H1 (cell line): Measurements from ENCODE around the gene COL21A1. TPM values are rescaled to one million over a fixed set of nuclear protein-coding genes. Genes with fewer than 3 reads are reported as not detected.

Experiments used
- CTCF ChIA-PET: fragments of 300-600 bp; sonication (Branson Sonifier 250); formaldehyde crosslinking; loops from one replicate; lab custom pipeline; 2021; ENCODE audit not compliant: partially characterized antibody; lab: Charles Lee
- POLR2A ChIA-PET: fragments of 300-600 bp; sonication (Branson Sonifier 250); formaldehyde crosslinking; loops from one replicate; lab custom pipeline; 2021; ENCODE audit warnings: inconsistent platforms; ENCODE audit not compliant: partially characterized antibody; lab: Charles Lee
- DNase-seq, 2 experiments: peaks; one replicate each; pipeline versions ENCODE4 v3.0.0 to v3.0.0-alpha.2; 2010 to 2022; ENCODE audit warnings: low spot score in 2 of 2, low read depth in 1 of 2, mixed read lengths in 1 of 2
- FAIRE-seq: peaks from 2 replicates; lab custom pipeline; 2011; peaks lifted over from hg19 to GRCh38; lab: Jason Lieb, UNC
- H2AFZ ChIP-seq: 2 replicates; pipeline ENCODE4 v1.8.1; 2012; ENCODE audit warnings: low read length, inconsistent platforms
- H2AK5ac ChIP-seq: 2 replicates; pipeline ENCODE4 v1.6.1; 2013; ENCODE audit warnings: low read depth, low read length
- H2BK120ac ChIP-seq: replicated peaks from 2 replicates; pipeline ENCODE3; 2013; ENCODE audit warnings: low read depth, low read length, inconsistent platforms
- H2BK12ac ChIP-seq: 2 replicates; pipeline ENCODE4 v1.6.1; 2013; ENCODE audit warnings: low read depth, low read length
- H2BK15ac ChIP-seq: 2 replicates; pipeline ENCODE4 v1.6.1; 2013; ENCODE audit warnings: low read length
- H2BK20ac ChIP-seq: 2 replicates; pipeline ENCODE4 v1.6.1; 2013; ENCODE audit warnings: low read length
- H2BK5ac ChIP-seq: 2 replicates; pipeline ENCODE4 v1.6.1; 2013; ENCODE audit warnings: low read depth, low read length
- H3K14ac ChIP-seq: 2 replicates; pipeline ENCODE4 v1.6.1; 2013; ENCODE audit warnings: inconsistent platforms; ENCODE audit not compliant: insufficient read length
- H3K18ac ChIP-seq: 2 replicates; pipeline ENCODE4 v1.6.1; 2013; ENCODE audit warnings: low read length; ENCODE audit errors: extremely low read depth
- H3K23ac ChIP-seq: 2 replicates; pipeline ENCODE4 v1.6.1; 2013; ENCODE audit warnings: inconsistent platforms; ENCODE audit not compliant: insufficient read length
- H3K23me2 ChIP-seq: 2 replicates; pipeline ENCODE4 v1.6.1; 2013; ENCODE audit warnings: low read depth, low read length
- H3K27ac ChIP-seq: 2 replicates; pipeline ENCODE4 v1.6.1; 2011; ENCODE audit warnings: low read depth, low read length, inconsistent platforms
- H3K27me3 ChIP-seq, 4 experiments: replicated peaks in 1 of 4; 1 replicate in 1 of 4; 2 replicates in 3 of 4; pipeline versions ENCODE4 v1.6.1 to v1.8.1; 2011 to 2013; ENCODE audit warnings: low read length in 3 of 4, mild to moderate bottlenecking in 3 of 4, inconsistent platforms in 2 of 4, mixed read lengths in 2 of 4, moderate library complexity in 1 of 4; ENCODE audit not compliant: control insufficient read depth in 3 of 4, insufficient read depth in 3 of 4; ENCODE audit errors: extremely low read depth in 1 of 4
- H3K36me3 ChIP-seq, 4 experiments: 2 replicates each; pipeline versions ENCODE4 v1.6.1 to v1.8.1; 2011 to 2013; ENCODE audit warnings: mild to moderate bottlenecking in 4 of 4, low read length in 3 of 4, moderate library complexity in 2 of 4, control low read depth in 1 of 4, inconsistent platforms in 1 of 4; ENCODE audit not compliant: insufficient read depth in 4 of 4, control insufficient read depth in 2 of 4
- H3K4ac ChIP-seq: replicated peaks from 2 replicates; pipeline ENCODE3; 2013; ENCODE audit warnings: low read length, low read depth, mixed read lengths, inconsistent platforms; ENCODE audit not compliant: insufficient read length
- H3K4me1 ChIP-seq, 4 experiments: replicated peaks in 1 of 4; 1 replicate in 1 of 4; 2 replicates in 3 of 4; pipeline versions ENCODE4 v1.6.1 to v1.8.1; 2011 to 2013; ENCODE audit warnings: low read length in 3 of 4, inconsistent platforms in 2 of 4, mixed read lengths in 1 of 4; ENCODE audit not compliant: insufficient read depth in 4 of 4, control insufficient read depth in 3 of 4
- H3K4me2 ChIP-seq, 2 experiments: 2 replicates each; pipeline versions ENCODE4 v1.6.1 to v1.8.1; 2011 to 2013; ENCODE audit warnings: low read depth in 2 of 2, low read length in 2 of 2, control low read depth in 1 of 2, inconsistent platforms in 1 of 2, mild to moderate bottlenecking in 1 of 2; ENCODE audit not compliant: insufficient read depth in 1 of 2
- H3K4me3 ChIP-seq, 4 experiments: fragments of 200-600, 300-600 bp in 1 of 4; sonication (generic), shearing (Covaris generic), sonication (Bioruptor Twin) in 1 of 4; 2 replicates each; pipeline versions ENCODE4 v1.5.1 to v1.8.1; 2011 to 2016; ENCODE audit warnings: low read length in 4 of 4, low read depth in 3 of 4, control low read depth in 2 of 4, inconsistent platforms in 2 of 4, mild to moderate bottlenecking in 2 of 4, mixed read lengths in 1 of 4, moderate library complexity in 1 of 4; ENCODE audit not compliant: insufficient read depth in 2 of 4; ENCODE audit errors: extremely low read depth in 1 of 4
- H3K56ac ChIP-seq: replicated peaks from 2 replicates; pipeline ENCODE3; 2013; ENCODE audit warnings: low read depth, mild to moderate bottlenecking, mixed read lengths, low read length, inconsistent platforms; ENCODE audit not compliant: insufficient read length
- H3K79me1 ChIP-seq: 2 replicates; pipeline ENCODE4 v1.6.1; 2013; ENCODE audit warnings: low read depth, low read length, control low read depth
- H3K79me2 ChIP-seq, 2 experiments: 2 replicates each; pipeline versions ENCODE4 v1.6.1 to v1.8.1; 2012 to 2013; ENCODE audit warnings: low read length in 2 of 2, mild to moderate bottlenecking in 2 of 2, inconsistent platforms in 1 of 2; ENCODE audit not compliant: insufficient read depth in 2 of 2, control insufficient read depth in 1 of 2
- H3K9ac ChIP-seq, 4 experiments: replicated peaks in 1 of 4; 1 replicate in 1 of 4; 2 replicates in 3 of 4; pipeline versions ENCODE4 v1.6.1 to v1.8.1; 2011 to 2013; ENCODE audit warnings: low read depth in 3 of 4, low read length in 3 of 4, control low read depth in 2 of 4, mild to moderate bottlenecking in 2 of 4, moderate library complexity in 2 of 4, inconsistent platforms in 1 of 4; ENCODE audit errors: extremely low read depth in 1 of 4
- H3K9me3 ChIP-seq, 2 experiments: 2 replicates each; pipeline versions ENCODE4 v1.6.1 to v1.8.1; 2012 to 2013; ENCODE audit warnings: mild to moderate bottlenecking in 2 of 2, moderate library complexity in 2 of 2, control low read depth in 1 of 2, inconsistent platforms in 1 of 2, low read depth in 1 of 2, low read length in 1 of 2, mixed read lengths in 1 of 2; ENCODE audit not compliant: insufficient read depth in 2 of 2
- H4K20me1 ChIP-seq, 2 experiments: replicated peaks in 1 of 2; 2 replicates each; pipeline versions ENCODE3 to v1.8.1; 2011 to 2013; ENCODE audit warnings: inconsistent platforms in 2 of 2, low read length in 2 of 2, mild to moderate bottlenecking in 1 of 2; ENCODE audit not compliant: insufficient read depth in 2 of 2, control insufficient read depth in 1 of 2
- H4K5ac ChIP-seq: 2 replicates; pipeline ENCODE4 v1.6.1; 2013; ENCODE audit warnings: low read length, low read depth, mixed read lengths, inconsistent platforms; ENCODE audit not compliant: insufficient read length
- H4K8ac ChIP-seq: 2 replicates; pipeline ENCODE4 v1.8.0; 2013; ENCODE audit warnings: mild to moderate bottlenecking, moderate library complexity, low read length, inconsistent platforms; ENCODE audit not compliant: insufficient read depth; ENCODE audit errors: extremely low read depth
- H4K91ac ChIP-seq: replicated peaks from 2 replicates; pipeline ENCODE3; 2013; ENCODE audit warnings: low read length, mixed read lengths, inconsistent platforms; ENCODE audit not compliant: insufficient read length
- BACH1 ChIP-seq: IDR thresholded peaks from 2 replicates; pipeline ENCODE4 v1.6.1; 2012; ENCODE audit warnings: low read length, improper control_type of control experiment
- BCL11A ChIP-seq, 2 experiments: IDR thresholded peaks; one replicate each; pipeline ENCODE4 v1.6.1; 2011; ENCODE audit warnings: low read depth in 2 of 2, low read length in 2 of 2, mild to moderate bottlenecking in 2 of 2
- BRCA1 ChIP-seq: IDR thresholded peaks from 2 replicates; pipeline ENCODE4 v1.6.1; 2012; ENCODE audit warnings: low read depth, low read length, improper control_type of control experiment
- CTBP2 ChIP-seq: IDR thresholded peaks from 2 replicates; pipeline ENCODE4 v1.7.0; 2011; ENCODE audit warnings: borderline replicate concordance, mild to moderate bottlenecking, moderate library complexity, mixed read lengths, low read length; ENCODE audit not compliant: insufficient read depth, insufficient read length
- EZH2 ChIP-seq: fragments of 200-600 bp; sonication (generic); IDR thresholded peaks from 2 replicates; pipeline ENCODE4 v1.7.1; 2012; ENCODE audit warnings: low read depth, mild to moderate bottlenecking, moderate library complexity, low read length, inconsistent platforms; ENCODE audit not compliant: severe bottlenecking
- FOSL1 ChIP-seq: IDR thresholded peaks from 2 replicates; pipeline ENCODE4 v1.6.1; 2011; ENCODE audit warnings: mild to moderate bottlenecking, low read depth, low read length, moderate library complexity; ENCODE audit not compliant: insufficient read depth
- GTF2F1 ChIP-seq: IDR thresholded peaks from 2 replicates; pipeline ENCODE4 v1.6.1; 2012; ENCODE audit warnings: low read depth, low read length, improper control_type of control experiment, borderline replicate concordance
- JUND ChIP-seq: IDR thresholded peaks from 2 replicates; pipeline ENCODE4 v1.6.1; 2011; ENCODE audit warnings: mild to moderate bottlenecking, improper control_type of control experiment, low read length
- RFX5 ChIP-seq: IDR thresholded peaks from 2 replicates; pipeline ENCODE4 v1.6.1; 2011; ENCODE audit warnings: low read depth, low read length, improper control_type of control experiment, borderline replicate concordance
- RXRA ChIP-seq: IDR thresholded peaks from 2 replicates; pipeline ENCODE4 v1.6.1; 2011; ENCODE audit warnings: low read depth, mild to moderate bottlenecking, low read length, moderate library complexity; ENCODE audit not compliant: insufficient read depth
- SP2 ChIP-seq: IDR thresholded peaks from 2 replicates; pipeline ENCODE4 v1.6.1; 2012; ENCODE audit warnings: mild to moderate bottlenecking, low read length, inconsistent platforms
- SUZ12 ChIP-seq: fragments of 200-600 bp; sonication (generic); IDR thresholded peaks from 2 replicates; pipeline ENCODE4 v1.6.1; 2012; ENCODE audit warnings: mild to moderate bottlenecking, inconsistent platforms, low read length, moderate library complexity, mixed read lengths
- TEAD4 ChIP-seq: IDR thresholded peaks from 2 replicates; pipeline ENCODE4 v1.6.1; 2012; ENCODE audit warnings: low read depth, low read length, inconsistent platforms, mixed read lengths
- WGBS, 2 experiments: shearing (Covaris generic) in 1 of 2; methylation state at CpG; one replicate each; pipeline versions ENCODE4 v1.1.6 to v1.1.7; 2013 to 2015; ENCODE audit warnings: low lambda C conversion rate in 2 of 2, mixed read lengths in 2 of 2, inconsistent platforms in 1 of 2, low coverage in 1 of 2, missing lambda C conversion rate in 1 of 2; ENCODE audit not compliant: insufficient replicate concordance in 2 of 2, insufficient coverage in 1 of 2, insufficient read length in 1 of 2; ENCODE audit errors: extremely low coverage in 1 of 2, missing lambda C conversion rate in 1 of 2; 5-methylcytosine and 5-hydroxymethylcytosine counted together
- polyA plus RNA-seq, 7 experiments: library from polyadenylated mRNA; depleted of rRNA in 3 of 7; stranded (reverse) in 5 of 7; unstranded in 2 of 7; fragments of >200 nt in 5 of 7; fragments of 200-250 nt in 2 of 7; gene quantifications; 1 replicate in 5 of 7; 2 replicates in 1 of 7; 4 replicates in 1 of 7; pipeline versions ENCODE4 v1.2.1 to v1.2.3, GENCODE V29; 2011 to 2013; ENCODE audit warnings: missing spikeins in 2 of 7, mixed read lengths in 2 of 7
- total RNA-seq: library from RNA; stranded (reverse); fragmentation: NEBNext Ultra II Directional; extraction: Animal tissue kit (Norgen Biotek cat#: 25700); gene quantifications from 2 replicates; pipeline ENCODE4 v1.2.1, GENCODE V29; 2021
- TF ChIP-seq, protein P1 (sequence below): IDR thresholded peaks from 2 replicates; pipeline ENCODE4 v1.6.1; 2011; ENCODE audit warnings: low read depth, mild to moderate bottlenecking, low read length; ENCODE audit not compliant: insufficient read depth

COL21A1 gene
- total and polyA plus RNA-seq, 2 of the 8 experiments (the other 6 are each of a cell fraction or from before 2014, with no cell fraction given) = 1.6 to 3.4 TPM

DNA sequence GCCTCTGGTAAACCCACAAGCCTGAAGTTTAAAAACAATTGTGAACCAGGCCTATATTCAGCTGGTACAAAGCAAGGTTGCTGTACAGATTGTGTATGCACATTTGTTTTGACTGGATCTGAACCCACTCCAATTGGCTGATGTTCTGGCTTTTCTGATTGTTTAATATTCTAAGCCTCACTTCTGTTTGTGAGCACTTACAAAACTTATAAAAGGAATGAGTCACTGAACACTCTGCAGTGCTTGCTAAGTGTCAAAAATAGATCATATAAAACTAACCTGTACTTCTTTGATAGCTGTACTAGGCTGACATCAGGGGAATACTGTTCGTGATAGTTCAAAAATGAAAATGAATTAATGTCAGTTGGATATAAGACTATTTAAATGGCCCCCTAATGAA, 12.1 kb downstream of the COL21A1 start:
- H2AFZ ChIP-seq = no peak overlapping the region
- no peaks in the 10 kb centered on the region for H3K79me1 ChIP-seq
- no peak overlapping the region for H2AK5ac ChIP-seq
- no peak overlapping the region for H3K4ac ChIP-seq
- no peak overlapping the region for H2BK12ac ChIP-seq
- WGBS, 2 experiments = 95% methylated on average over 1 of the region's 1 CpG; no CpG with 5 or more reads in 1 of the 2 experiments
- H3K23me2 ChIP-seq = no peaks in the 10 kb centered on the region
- H3K4me1 ChIP-seq = no peaks in the 10 kb centered on the region
- H3K56ac ChIP-seq = no peak overlapping the region
- H3K23ac ChIP-seq = no peak overlapping the region
- FAIRE-seq (no peak), DNase-seq (no peak)
- H3K14ac ChIP-seq = no peak overlapping the region
- H3K9me3 ChIP-seq = no peaks in the 10 kb centered on the region
- no peak overlapping the region for H4K5ac ChIP-seq
- no peaks in the 10 kb centered on the region for H3K36me3 ChIP-seq
- no peaks in the 10 kb centered on the region for H4K20me1 ChIP-seq
- ChIA-PET CTCF (interaction anchor here (1.1 to 1.8 kb wide), 3 partner anchors 12 to 57 kb away, joined by 3 to 6 read pairs (median 5); no protein-coding TSS in a partner anchor), POLR2A (interaction anchor here (1.6 kb wide), 1 partner anchor 11 kb away, joined by 6 read pairs; the partner anchor contains the start of gene COL21A1)
- no peak overlapping the region for H2BK20ac ChIP-seq
- no peak overlapping the region for H2BK120ac ChIP-seq
- H3K9ac ChIP-seq = no peak overlapping the region
- no peaks in the 10 kb centered on the region for H3K79me2 ChIP-seq
- H3K18ac ChIP-seq = no peak overlapping the region
- no peak overlapping the region for H2BK15ac ChIP-seq
- H4K91ac ChIP-seq = no peak overlapping the region
- no peak overlapping the region for H3K4me3 ChIP-seq
- no peak overlapping the region for H2BK5ac ChIP-seq
- no peak overlapping the region for H3K4me2 ChIP-seq
- no peaks in the 10 kb centered on the region for H3K27me3 ChIP-seq
- H4K8ac ChIP-seq = no peak overlapping the region
- H3K27ac ChIP-seq = no peak overlapping the region
- TF ChIP-seq CTBP2 (no peak), BRCA1 (no peak), GTF2F1 (no peak), RFX5 (no peak), RXRA (no peak), SUZ12 (no peak), BCL11A (IDR thresholded peaks at IDR 0.05; ENCODE audit: low read depth in 2 of 2, low read length in 2 of 2) (no peak), TEAD4 (no peak), BACH1 (no peak), FOSL1 (no peak), SP2 (no peak), EZH2 (no peak), JUND (no peak)
- TF ChIP-seq, protein P1, sequence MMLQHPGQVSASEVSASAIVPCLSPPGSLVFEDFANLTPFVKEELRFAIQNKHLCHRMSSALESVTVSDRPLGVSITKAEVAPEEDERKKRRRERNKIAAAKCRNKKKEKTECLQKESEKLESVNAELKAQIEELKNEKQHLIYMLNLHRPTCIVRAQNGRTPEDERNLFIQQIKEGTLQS = no peak
